ENCODE results near the gene PSME3IP1.

DNA sequence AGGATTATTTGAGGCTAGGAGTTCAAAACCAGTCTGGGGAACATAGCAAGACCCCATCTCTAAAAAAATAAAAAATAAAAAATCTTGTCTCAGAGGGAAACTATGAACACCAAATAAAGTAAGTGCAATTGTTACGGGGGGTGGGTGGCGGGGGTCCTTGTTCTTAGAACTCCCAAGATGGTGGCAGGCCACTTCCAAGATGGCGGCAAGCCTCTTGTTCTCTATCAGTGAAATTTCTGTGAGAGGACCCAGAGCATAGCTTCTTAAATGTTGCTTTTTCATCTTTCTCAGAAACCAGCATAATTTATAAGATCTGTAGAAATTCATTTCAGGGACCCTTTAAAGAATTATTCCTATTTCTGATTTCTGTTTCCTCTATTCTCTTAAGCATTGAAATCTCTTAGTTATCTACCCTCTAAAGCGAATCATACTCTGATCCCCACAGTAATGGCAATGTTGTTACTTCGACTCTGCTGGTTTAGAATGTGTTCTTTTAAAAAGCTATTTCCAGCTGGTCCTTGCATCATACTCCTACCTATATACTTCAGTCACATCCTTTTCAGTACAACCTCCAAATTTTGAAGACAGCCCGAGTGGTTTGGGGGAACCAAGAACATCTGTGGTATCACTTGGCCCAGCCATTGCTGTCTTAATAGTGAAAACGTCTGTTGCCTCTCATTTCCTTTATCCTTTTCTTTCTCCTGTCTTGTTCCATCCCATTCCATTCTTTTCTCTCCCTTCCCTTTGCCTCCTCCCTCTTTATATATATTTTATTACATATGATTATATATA, 16.5 kb upstream of the PSME3IP1 start:
- TF ChIP-seq, protein P1, sequence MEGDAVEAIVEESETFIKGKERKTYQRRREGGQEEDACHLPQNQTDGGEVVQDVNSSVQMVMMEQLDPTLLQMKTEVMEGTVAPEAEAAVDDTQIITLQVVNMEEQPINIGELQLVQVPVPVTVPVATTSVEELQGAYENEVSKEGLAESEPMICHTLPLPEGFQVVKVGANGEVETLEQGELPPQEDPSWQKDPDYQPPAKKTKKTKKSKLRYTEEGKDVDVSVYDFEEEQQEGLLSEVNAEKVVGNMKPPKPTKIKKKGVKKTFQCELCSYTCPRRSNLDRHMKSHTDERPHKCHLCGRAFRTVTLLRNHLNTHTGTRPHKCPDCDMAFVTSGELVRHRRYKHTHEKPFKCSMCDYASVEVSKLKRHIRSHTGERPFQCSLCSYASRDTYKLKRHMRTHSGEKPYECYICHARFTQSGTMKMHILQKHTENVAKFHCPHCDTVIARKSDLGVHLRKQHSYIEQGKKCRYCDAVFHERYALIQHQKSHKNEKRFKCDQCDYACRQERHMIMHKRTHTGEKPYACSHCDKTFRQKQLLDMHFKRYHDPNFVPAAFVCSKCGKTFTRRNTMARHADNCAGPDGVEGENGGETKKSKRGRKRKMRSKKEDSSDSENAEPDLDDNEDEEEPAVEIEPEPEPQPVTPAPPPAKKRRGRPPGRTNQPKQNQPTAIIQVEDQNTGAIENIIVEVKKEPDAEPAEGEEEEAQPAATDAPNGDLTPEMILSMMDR (conservative IDR thresholded peaks at IDR 0.05 in 1 of 2, IDR thresholded peaks at IDR 0.05 in 1 of 2; ENCODE audit: extremely low read depth in 1 of 2, insufficient read depth in 1 of 2, low read depth in 1 of 2, low read length in 2 of 2) = no peak
- no peak for TF ChIP-seq EZH2 (IDR thresholded peaks at IDR 0.05; ENCODE audit: borderline replicate concordance, low read length)
